HL-60 (cell line): ENCODE results near the gene ALOXE3.

Experiments
- GABPA ChIP-seq: IDR thresholded peaks from 2 replicates; pipeline ENCODE4 v1.6.1; 2012; ENCODE audit warnings: low read depth
- POLR2AphosphoS5 ChIP-seq: IDR thresholded peaks from 2 replicates; pipeline ENCODE4 v1.6.1; 2012; ENCODE audit warnings: low read depth
- SPI1 ChIP-seq: IDR thresholded peaks from 2 replicates; pipeline ENCODE4 v1.6.1; 2012; ENCODE audit warnings: low read depth, mild to moderate bottlenecking, borderline replicate concordance
- TF ChIP-seq, protein P1 (sequence below): IDR thresholded peaks from one replicate; pipeline ENCODE4 v1.5.1; 2011; ENCODE audit warnings: low read length, control low read depth, inconsistent platforms; ENCODE audit not compliant: insufficient read depth
- TF ChIP-seq, protein P2 (sequence below): IDR thresholded peaks from 2 replicates; pipeline ENCODE4 v1.6.1; 2012; ENCODE audit warnings: low read depth; ENCODE audit not compliant: insufficient replicate concordance

DNA sequence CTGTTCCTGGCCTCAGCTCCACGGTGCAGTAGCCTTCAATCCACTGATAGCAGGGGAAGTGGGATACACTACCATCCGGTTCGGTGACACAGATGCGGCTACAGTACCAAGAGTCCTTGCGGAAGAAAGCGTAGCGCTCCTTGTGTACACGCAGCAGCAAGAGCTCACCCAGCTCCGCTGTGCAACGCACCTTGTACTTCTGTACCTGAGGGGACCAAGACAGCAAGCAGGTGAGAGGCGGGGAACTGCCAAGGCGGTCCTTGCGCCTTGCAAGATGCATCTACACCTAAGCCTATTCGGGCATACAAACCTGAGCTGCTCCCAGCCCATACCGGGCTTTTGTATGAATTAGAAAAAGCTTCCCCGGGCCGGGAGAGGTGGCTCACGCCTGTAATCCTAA, 1.5 kb downstream of the ALOXE3 start:
- TF ChIP-seq, protein P1, sequence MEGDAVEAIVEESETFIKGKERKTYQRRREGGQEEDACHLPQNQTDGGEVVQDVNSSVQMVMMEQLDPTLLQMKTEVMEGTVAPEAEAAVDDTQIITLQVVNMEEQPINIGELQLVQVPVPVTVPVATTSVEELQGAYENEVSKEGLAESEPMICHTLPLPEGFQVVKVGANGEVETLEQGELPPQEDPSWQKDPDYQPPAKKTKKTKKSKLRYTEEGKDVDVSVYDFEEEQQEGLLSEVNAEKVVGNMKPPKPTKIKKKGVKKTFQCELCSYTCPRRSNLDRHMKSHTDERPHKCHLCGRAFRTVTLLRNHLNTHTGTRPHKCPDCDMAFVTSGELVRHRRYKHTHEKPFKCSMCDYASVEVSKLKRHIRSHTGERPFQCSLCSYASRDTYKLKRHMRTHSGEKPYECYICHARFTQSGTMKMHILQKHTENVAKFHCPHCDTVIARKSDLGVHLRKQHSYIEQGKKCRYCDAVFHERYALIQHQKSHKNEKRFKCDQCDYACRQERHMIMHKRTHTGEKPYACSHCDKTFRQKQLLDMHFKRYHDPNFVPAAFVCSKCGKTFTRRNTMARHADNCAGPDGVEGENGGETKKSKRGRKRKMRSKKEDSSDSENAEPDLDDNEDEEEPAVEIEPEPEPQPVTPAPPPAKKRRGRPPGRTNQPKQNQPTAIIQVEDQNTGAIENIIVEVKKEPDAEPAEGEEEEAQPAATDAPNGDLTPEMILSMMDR: no peak
- TF ChIP-seq POLR2AphosphoS5 (no peak), GABPA (no peak), SPI1 (no peak)
- TF ChIP-seq, protein P2, sequence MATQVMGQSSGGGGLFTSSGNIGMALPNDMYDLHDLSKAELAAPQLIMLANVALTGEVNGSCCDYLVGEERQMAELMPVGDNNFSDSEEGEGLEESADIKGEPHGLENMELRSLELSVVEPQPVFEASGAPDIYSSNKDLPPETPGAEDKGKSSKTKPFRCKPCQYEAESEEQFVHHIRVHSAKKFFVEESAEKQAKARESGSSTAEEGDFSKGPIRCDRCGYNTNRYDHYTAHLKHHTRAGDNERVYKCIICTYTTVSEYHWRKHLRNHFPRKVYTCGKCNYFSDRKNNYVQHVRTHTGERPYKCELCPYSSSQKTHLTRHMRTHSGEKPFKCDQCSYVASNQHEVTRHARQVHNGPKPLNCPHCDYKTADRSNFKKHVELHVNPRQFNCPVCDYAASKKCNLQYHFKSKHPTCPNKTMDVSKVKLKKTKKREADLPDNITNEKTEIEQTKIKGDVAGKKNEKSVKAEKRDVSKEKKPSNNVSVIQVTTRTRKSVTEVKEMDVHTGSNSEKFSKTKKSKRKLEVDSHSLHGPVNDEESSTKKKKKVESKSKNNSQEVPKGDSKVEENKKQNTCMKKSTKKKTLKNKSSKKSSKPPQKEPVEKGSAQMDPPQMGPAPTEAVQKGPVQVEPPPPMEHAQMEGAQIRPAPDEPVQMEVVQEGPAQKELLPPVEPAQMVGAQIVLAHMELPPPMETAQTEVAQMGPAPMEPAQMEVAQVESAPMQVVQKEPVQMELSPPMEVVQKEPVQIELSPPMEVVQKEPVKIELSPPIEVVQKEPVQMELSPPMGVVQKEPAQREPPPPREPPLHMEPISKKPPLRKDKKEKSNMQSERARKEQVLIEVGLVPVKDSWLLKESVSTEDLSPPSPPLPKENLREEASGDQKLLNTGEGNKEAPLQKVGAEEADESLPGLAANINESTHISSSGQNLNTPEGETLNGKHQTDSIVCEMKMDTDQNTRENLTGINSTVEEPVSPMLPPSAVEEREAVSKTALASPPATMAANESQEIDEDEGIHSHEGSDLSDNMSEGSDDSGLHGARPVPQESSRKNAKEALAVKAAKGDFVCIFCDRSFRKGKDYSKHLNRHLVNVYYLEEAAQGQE: no peak
